NT2/D1 (cell line): ENCODE results near the gene GTPBP6.

Experiments used
- SUZ12 ChIP-seq: IDR thresholded peaks from 2 replicates; pipeline ENCODE4 v1.6.1; 2011; ENCODE audit not compliant: insufficient read length, insufficient read depth; ENCODE audit errors: extremely low read depth
- YY1 ChIP-seq: IDR thresholded peaks from 2 replicates; pipeline ENCODE4 v1.6.1; 2011; ENCODE audit not compliant: insufficient read length, insufficient read depth

DNA sequence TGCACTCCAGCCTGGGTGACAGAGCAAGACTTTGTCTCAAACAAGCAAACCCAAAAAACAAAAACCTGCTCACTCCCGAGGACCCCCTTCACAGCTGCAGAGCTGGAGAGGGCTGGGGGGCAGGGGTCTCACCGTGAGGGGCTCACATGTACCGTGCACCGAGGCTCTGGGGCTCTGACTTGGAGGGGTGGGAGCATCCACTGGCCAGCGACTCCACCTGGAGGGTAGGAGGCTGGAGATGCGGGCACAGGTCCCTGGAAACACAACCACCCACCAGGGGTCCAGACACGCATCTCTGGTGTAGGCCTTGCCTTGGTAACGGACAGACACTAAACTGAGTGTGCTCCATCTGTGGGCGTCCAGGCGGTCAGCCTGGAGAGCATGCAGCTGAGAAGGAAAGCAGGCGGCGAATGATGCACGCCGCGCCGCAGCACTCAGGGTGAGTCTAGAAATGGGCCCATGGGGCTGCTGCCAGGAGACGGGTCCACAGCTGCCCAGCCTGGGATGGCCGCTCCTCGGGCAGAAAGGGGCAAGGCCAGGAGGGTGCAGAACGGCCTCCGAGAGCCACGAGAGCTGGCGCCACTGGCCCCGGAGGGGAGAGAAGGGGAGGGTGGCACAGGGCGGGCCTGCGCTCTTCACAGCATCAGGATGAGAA, 42.0 kb upstream of the GTPBP6 start:
- TF ChIP-seq YY1 = no peak
- TF ChIP-seq SUZ12 = no peak
